Hepatocyte (in vitro differentiated cells): Measurements from ENCODE around the gene PKIB.

Experiments used
- CTCF ChIP-seq: fragments of 200-600 bp; sonication (generic); IDR thresholded peaks from 2 replicates; pipeline ENCODE4 v1.5.1; 2016; ENCODE audit warnings: antibody characterized with exemption, mild to moderate bottlenecking; ENCODE audit not compliant: poor library complexity
- EZH2 ChIP-seq: fragments of 200-600 bp; sonication (generic); IDR thresholded peaks from 2 replicates; pipeline ENCODE4 v1.6.1; 2016; ENCODE audit warnings: antibody characterized with exemption, mild to moderate bottlenecking, borderline replicate concordance
- EZH2phosphoT487 ChIP-seq: fragments of 200-600 bp; sonication (generic); IDR thresholded peaks from one replicate; pipeline ENCODE4 v1.6.1; 2018; ENCODE audit warnings: antibody characterized with exemption, mild to moderate bottlenecking, low read depth, moderate library complexity; ENCODE audit not compliant: unreplicated experiment, severe bottlenecking

- TF ChIP-seq CTCF, result no peak
- no peak for TF ChIP-seq EZH2
- no peak for TF ChIP-seq EZH2phosphoT487
Observed at GRCh38 chr6:122678841-122679240, 68.6 kb downstream of the PKIB start.
